K562 (cell line): ENCODE data around the gene LDLR. TPM values are rescaled to one million over a fixed set of nuclear protein-coding genes. Genes with fewer than 3 reads are reported as not detected.

ENCODE experiments used
- ILF3 ChIP-seq: fragments of 450-650 bp; IDR thresholded peaks from 2 replicates; pipeline ENCODE4 v1.6.1; 2018; ENCODE audit warnings: antibody characterized with exemption, mild to moderate bottlenecking, moderate library complexity, borderline replicate concordance
- POLR2AphosphoS5 ChIP-seq: IDR thresholded peaks from 2 replicates; pipeline ENCODE4 v1.6.1; 2011; ENCODE audit warnings: mild to moderate bottlenecking, low read depth, low read length, moderate library complexity; ENCODE audit not compliant: control insufficient read depth, insufficient read depth
- ZNF507 ChIP-seq: conservative IDR thresholded peaks from 2 replicates; pipeline ENCODE4 v1.6.1; 2017; ENCODE audit warnings: missing genetic modification characterization, missing compliant biosample characterization
- polyA plus RNA-seq, 8 experiments: library from polyadenylated mRNA; depleted of rRNA in 4 of 8; stranded (reverse) in 5 of 8; unstranded in 3 of 8; fragments of >200 nt; fragmentation: Nextera tagmentation in 2 of 8; fragmentation: Illumina TruSeq in 1 of 8; extraction: Ambion mirVana in 2 of 8; extraction: Trizol in 1 of 8; gene quantifications; 2 replicates each; pipeline versions ENCODE4 v1.2.1 to v1.2.3, GENCODE V29; 2011 to 2014; ENCODE audit warnings: inconsistent platforms in 1 of 8, missing spikeins in 1 of 8
- total RNA-seq, 7 experiments: library from RNA; depleted of rRNA in 6 of 7; stranded (reverse); fragments of >200 nt in 6 of 7; fragmentation: Illumina TruSeq in 2 of 7; extraction: Trizol in 2 of 7; gene quantifications; 2 replicates each; pipeline versions ENCODE4 v1.2.1 to v1.2.3, GENCODE V29; 2011 to 2021; ENCODE audit warnings: low replicate concordance in 1 of 7
- TF ChIP-seq, protein P1 (sequence below): fragments of 250-450 bp; sonication (Bioruptor Pico); IDR thresholded peaks from 2 replicates; pipeline ENCODE4 v1.4.0; 2020; ENCODE audit warnings: mild to moderate bottlenecking, moderate library complexity
- TF ChIP-seq, protein P2 (sequence below): sonication (generic); formaldehyde crosslinking; IDR thresholded peaks from 2 replicates; pipeline ENCODE4 v1.8.1; 2023; ENCODE audit warnings: mild to moderate bottlenecking, missing genetic modification reagents

Gene LDLR
- total and polyA plus RNA-seq, 9 of the 15 experiments (the other 6 are each of a cell fraction or from before 2014, with no cell fraction given): 19.9 to 114 (median 56.3) TPM

DNA sequence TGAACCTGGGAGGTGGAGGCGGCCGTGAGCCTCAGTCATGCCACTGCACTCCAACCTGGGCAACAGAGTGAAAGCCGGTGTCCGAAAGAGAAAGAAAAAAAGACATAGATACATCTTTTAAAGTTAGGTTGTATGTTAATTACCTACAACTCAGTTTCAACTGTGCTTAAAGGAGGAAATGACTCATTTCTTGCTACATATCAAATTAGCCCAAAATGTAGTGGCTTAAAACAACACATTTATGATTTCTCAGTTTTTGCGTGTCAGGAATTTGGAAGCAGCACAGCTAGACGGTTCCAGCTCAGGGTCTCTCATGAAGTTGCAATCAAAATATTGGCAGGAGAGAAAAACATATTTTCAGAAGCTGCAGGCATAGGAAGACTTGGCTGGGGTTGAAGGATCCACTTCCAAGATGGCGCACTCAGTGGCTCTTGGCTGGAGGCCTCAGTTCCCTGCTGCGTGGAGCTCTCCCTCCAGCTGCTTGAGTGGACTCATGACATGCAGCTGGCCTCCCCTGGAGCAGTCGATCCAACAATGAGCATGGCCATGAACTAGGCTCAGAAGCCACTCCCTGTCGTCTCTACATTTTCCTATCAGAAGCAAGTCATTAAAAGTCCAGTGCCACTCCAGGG, 7.1 kb downstream of the LDLR start (continued):
- TF ChIP-seq, protein P1, sequence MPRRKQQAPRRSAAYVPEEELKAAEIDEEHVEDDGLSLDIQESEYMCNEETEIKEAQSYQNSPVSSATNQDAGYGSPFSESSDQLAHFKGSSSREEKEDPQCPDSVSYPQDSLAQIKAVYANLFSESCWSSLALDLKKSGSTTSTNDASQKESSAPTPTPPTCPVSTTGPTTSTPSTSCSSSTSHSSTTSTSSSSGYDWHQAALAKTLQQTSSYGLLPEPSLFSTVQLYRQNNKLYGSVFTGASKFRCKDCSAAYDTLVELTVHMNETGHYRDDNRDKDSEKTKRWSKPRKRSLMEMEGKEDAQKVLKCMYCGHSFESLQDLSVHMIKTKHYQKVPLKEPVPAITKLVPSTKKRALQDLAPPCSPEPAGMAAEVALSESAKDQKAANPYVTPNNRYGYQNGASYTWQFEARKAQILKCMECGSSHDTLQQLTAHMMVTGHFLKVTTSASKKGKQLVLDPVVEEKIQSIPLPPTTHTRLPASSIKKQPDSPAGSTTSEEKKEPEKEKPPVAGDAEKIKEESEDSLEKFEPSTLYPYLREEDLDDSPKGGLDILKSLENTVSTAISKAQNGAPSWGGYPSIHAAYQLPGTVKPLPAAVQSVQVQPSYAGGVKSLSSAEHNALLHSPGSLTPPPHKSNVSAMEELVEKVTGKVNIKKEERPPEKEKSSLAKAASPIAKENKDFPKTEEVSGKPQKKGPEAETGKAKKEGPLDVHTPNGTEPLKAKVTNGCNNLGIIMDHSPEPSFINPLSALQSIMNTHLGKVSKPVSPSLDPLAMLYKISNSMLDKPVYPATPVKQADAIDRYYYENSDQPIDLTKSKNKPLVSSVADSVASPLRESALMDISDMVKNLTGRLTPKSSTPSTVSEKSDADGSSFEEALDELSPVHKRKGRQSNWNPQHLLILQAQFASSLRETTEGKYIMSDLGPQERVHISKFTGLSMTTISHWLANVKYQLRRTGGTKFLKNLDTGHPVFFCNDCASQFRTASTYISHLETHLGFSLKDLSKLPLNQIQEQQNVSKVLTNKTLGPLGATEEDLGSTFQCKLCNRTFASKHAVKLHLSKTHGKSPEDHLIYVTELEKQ (CRISPR knock-in tag): no peak
- TF ChIP-seq POLR2AphosphoS5 (peak; percentile 13), ILF3 (0 out of 2 replicates have a peak, but pooled peaks have one; percentile 21), ZNF507 (tag) (no peak)
- TF ChIP-seq, protein P2, sequence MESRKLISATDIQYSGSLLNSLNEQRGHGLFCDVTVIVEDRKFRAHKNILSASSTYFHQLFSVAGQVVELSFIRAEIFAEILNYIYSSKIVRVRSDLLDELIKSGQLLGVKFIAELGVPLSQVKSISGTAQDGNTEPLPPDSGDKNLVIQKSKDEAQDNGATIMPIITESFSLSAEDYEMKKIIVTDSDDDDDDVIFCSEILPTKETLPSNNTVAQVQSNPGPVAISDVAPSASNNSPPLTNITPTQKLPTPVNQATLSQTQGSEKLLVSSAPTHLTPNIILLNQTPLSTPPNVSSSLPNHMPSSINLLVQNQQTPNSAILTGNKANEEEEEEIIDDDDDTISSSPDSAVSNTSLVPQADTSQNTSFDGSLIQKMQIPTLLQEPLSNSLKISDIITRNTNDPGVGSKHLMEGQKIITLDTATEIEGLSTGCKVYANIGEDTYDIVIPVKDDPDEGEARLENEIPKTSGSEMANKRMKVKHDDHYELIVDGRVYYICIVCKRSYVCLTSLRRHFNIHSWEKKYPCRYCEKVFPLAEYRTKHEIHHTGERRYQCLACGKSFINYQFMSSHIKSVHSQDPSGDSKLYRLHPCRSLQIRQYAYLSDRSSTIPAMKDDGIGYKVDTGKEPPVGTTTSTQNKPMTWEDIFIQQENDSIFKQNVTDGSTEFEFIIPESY: no peak
- TF ChIP-seq, all 486 proteins: peak for 13
